HG03558 (cell line): Measurements from ENCODE around the gene RAB11A.

ENCODE experiments used
- ATAC-seq: cut with Tn5 transposase; IDR thresholded peaks from one replicate; pipeline ENCODE4 v1.9.1; 2021; ENCODE audit warnings: moderate number of reproducible peaks; ENCODE audit not compliant: unreplicated experiment; ENCODE audit errors: extremely low read depth

The RAB11A gene

DNA sequence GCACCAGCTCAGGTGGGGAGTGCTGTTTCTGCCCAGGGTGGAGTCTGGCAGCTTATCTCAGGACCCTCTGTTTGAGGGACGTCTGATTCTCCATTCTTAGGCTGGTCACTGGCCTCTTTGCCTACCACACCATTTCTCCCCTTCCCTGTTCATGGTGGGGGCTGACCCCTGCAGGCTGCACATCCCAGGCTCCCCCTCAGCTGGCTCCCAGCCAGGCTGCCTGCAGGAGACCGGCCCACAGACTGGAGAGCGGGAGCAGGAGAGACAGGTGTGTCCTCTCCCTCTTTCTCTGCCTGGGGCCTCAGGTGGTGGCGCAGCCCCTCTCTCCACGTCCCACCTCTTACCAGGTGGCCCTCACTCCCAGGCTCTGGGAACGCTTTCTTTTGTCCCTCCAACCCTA, 60.8 kb downstream of the RAB11A start:
- no peak for ATAC-seq

DNA sequence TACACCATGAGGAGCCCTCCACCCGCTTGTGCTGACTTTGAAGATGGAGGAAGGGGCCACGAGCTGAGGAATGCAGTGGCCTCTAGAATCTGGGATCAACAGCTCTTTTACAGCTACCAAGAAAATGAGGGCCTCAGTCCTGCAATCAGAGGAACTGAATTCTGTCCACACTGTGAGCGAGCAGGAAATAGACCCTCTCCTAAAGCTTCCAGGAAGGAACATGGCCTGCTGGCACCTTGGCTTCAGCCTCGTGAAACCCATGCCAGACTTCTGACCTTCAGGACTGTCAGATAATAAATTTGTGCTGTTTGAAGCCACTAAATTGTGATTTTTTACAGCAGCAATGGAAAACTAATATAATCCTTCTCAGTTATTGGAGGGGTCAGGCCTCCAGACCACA, 61.9 kb downstream of the RAB11A start:
- no peak for ATAC-seq

DNA sequence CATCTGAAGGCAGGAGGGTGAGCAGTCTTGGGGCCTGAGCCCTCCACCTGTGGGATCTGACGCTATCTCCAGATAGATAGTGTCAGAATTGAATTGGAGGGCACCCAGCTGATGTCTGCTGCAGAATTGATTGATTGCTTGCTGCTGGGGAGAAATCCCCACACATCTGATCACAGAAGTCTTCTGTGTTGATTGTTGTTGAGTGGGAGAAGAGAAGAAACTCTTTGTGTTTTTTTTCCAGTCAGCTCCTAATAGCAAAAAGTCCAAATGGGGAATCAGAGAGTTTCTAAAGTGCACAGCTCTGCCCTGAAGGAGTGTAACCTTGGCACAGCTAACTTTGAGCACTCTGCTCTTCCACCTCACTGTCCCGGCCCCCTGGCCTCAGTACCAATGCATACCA, 66.1 kb downstream of the RAB11A start:
- ATAC-seq = no peak

DNA sequence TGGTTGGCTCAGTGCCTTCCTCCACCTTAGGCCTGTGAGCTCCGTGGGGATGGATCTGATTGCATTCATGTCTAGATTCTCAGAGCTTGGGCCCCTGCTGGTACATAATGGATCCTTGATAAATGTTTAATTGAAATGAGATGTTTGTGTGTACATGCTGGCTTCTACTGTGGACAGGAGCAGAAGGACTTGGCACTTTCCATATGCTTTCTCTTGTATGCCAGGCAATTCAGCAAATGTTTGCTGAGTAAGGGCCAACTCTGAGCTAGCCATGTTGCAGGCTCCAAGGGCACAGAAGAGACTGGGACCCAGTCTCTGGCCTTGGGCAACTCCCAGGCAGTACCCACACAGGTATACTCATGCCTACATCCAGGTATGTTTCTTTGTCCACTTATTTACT, 67.0 kb downstream of the RAB11A start:
- ATAC-seq = no peak

GRCh38 chr15:65937054-65937453, 67.8 kb downstream of the RAB11A start:
- no peak for ATAC-seq

DNA sequence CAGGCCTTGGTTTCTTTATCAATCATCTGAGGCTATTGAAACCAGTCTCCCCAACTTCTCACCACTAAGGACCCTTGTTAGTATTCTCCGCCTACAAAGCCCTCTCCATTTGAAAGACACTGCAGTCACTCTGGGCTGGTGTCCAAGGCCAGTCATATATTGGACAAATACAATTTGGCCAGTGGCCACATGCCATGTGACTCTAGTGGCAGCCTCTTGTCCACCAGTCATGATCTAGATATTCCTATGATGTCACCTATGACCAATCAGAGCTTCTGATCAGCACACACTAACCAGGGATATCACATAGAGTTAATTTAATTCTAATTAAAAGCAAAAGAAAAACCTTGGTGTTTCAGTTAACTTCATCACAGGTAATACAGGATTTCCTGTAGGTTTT, 68.2 kb downstream of the RAB11A start:
- no peak for ATAC-seq

DNA sequence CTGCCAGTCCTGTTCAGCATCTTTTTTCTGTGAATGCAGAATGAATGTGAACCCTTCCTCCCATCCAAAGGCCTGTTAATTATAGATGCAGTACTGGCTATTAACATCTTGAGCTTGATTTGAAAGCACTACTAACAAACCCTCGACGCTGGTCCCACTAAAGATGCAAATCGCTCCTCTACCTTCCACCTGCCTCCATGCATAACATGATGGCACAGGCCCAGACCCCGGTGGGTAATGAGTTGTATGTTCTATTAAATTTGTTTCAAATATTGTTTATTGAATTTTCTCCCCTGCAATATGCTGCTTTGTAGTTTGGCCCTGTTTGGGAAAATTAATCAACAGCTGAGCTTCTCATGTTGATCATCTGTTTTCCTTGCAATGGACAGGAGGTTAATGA, 69.3 kb downstream of the RAB11A start:
- ATAC-seq = no peak

GRCh38 chr15:65939901-65940617, 70.8 kb downstream of the RAB11A start:
- no peak for ATAC-seq

- no peak for ATAC-seq
Observed at GRCh38 chr15:65940618-65940909, 71.3 kb downstream of the RAB11A start.
